ENCODE data around the gene SEC14L6. TPM values are rescaled to one million over a fixed set of nuclear protein-coding genes. Genes with fewer than 3 reads are reported as not detected.

The SEC14L6 gene
- total RNA-seq, 1 experiment from 2014 or later = 1.1 TPM

DNA sequence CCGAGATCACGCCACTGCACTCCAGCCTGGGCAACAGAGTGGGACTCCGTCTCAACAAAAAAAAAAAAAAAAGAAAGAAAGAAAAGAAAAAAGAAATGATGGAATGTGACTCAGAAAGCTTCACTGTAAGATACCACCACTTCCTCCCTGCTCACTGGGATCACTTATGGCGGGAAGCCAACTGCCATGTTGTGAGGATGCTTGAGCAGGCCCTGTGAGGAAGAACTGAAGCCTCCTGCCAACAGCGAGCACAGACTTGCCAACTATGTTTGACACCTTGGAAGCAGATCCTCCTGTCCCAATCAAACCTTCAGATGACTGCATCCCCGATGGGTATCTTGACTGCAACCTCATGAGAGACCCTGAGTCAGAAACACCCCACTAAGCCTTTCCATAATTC lies 8.3 kb downstream of the SEC14L6 start:
- Histone ChIP-seq H3K9me3 (ENCODE audit: control insufficient read depth, low read depth, low read length) (no peaks in the 10 kb centered on the region), H3T11ph (ENCODE audit: low read length) (no peak overlapping the region), H3K23me2 (ENCODE audit: insufficient read length, low read depth, low read length, poor library complexity, severe bottlenecking) (no peaks in the 10 kb centered on the region), H3K27me3 (ENCODE audit: insufficient read depth, low read length) (no peaks in the 10 kb centered on the region; the same call in 1 of the 2 replicates), H2AK5ac (ENCODE audit: insufficient read length, low read length) (no peak overlapping the region), H3K4me2 (ENCODE audit: insufficient read depth, insufficient read length, low read length) (no peak overlapping the region), H3K4ac (ENCODE audit: low read depth, low read length) (no peak overlapping the region), H2BK120ac (ENCODE audit: low read depth, low read length, poor library complexity, severe bottlenecking) (no peak overlapping the region), H2BK15ac (ENCODE audit: low read depth, low read length) (no peak overlapping the region), H2BK12ac (ENCODE audit: insufficient read length, low read depth, low read length) (no peak overlapping the region), H3K4me1 (ENCODE audit: insufficient read depth, low read length) (no peaks in the 10 kb centered on the region; the same call in 1 of the 2 replicates), H4K91ac (ENCODE audit: insufficient read length, low read depth, low read length) (no peak overlapping the region), H3K56ac (ENCODE audit: insufficient read length, low read depth, low read length) (no peak overlapping the region), H2BK5ac (ENCODE audit: insufficient read length, low read length) (no peak overlapping the region), H2AFZ (ENCODE audit: low read length) (no peak overlapping the region), H4K20me1 (ENCODE audit: control insufficient read depth, insufficient read depth, insufficient read length) (no peaks in the 10 kb centered on the region), H2BK20ac (ENCODE audit: low read depth, low read length, poor library complexity, severe bottlenecking) (no peak overlapping the region), H3K79me1 (ENCODE audit: insufficient read depth, low read depth, low read length, poor library complexity, severe bottlenecking) (no peaks in the 10 kb centered on the region), H3K23ac (ENCODE audit: insufficient read length, low read depth, low read length) (no peak overlapping the region), H3K79me2 (ENCODE audit: insufficient read depth, low read length) (no peaks in the 10 kb centered on the region), H4K5ac (ENCODE audit: insufficient read length, low read depth, low read length) (no peak overlapping the region), H3K9ac (ENCODE audit: extremely low read depth, insufficient read length, low read length) (no peak overlapping the region), H3K18ac (ENCODE audit: insufficient read length, low read depth, low read length) (no peak overlapping the region), H3K27ac (ENCODE audit: insufficient read length, low read depth, low read length) (no peak overlapping the region), H3K14ac (ENCODE audit: insufficient read depth, low read length) (no peak overlapping the region), H4K8ac (replicated peaks; ENCODE audit: insufficient read length, low read depth, low read length) (no peak overlapping the region)
- peaks cover 14% of the 10 kb centered on the region for H3K27me3 Mint-ChIP-seq (ENCODE audit: low read depth)
- peaks cover 15 to 26% of the 10 kb centered on the region in 2 experiments for H3K4me1 Mint-ChIP-seq
- DNase-seq = no peak
- no CpG with 5 or more reads among the region's 6 CpGs for WGBS (ENCODE audit: extremely low coverage, insufficient read length, low lambda C conversion rate)
- TF ChIP-seq, protein P1, sequence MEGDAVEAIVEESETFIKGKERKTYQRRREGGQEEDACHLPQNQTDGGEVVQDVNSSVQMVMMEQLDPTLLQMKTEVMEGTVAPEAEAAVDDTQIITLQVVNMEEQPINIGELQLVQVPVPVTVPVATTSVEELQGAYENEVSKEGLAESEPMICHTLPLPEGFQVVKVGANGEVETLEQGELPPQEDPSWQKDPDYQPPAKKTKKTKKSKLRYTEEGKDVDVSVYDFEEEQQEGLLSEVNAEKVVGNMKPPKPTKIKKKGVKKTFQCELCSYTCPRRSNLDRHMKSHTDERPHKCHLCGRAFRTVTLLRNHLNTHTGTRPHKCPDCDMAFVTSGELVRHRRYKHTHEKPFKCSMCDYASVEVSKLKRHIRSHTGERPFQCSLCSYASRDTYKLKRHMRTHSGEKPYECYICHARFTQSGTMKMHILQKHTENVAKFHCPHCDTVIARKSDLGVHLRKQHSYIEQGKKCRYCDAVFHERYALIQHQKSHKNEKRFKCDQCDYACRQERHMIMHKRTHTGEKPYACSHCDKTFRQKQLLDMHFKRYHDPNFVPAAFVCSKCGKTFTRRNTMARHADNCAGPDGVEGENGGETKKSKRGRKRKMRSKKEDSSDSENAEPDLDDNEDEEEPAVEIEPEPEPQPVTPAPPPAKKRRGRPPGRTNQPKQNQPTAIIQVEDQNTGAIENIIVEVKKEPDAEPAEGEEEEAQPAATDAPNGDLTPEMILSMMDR (conservative IDR thresholded peaks at IDR 0.05) = no peak
- H3K4me3 Mint-ChIP-seq = no peak overlapping the region
- H3K27ac Mint-ChIP-seq = no peak overlapping the region
- no peaks in the 10 kb centered on the region for H3K9me3 Mint-ChIP-seq
- no peaks in the 10 kb centered on the region; a peak in 2 of 7 replicates for H3K36me3 Mint-ChIP-seq (ENCODE audit: insufficient read depth in 1 of 3, low read depth in 3 of 3)
